ENCODE data around the gene CDK19. TPM values are rescaled to one million over a fixed set of nuclear protein-coding genes. Genes with fewer than 3 reads are reported as not detected.

Gene CDK19
- total and polyA plus RNA-seq, 9 of the 15 experiments (the other 6 are each of a cell fraction or from before 2014, with no cell fraction given), result 3.8 to 15.2 (median 7.4) TPM

DNA sequence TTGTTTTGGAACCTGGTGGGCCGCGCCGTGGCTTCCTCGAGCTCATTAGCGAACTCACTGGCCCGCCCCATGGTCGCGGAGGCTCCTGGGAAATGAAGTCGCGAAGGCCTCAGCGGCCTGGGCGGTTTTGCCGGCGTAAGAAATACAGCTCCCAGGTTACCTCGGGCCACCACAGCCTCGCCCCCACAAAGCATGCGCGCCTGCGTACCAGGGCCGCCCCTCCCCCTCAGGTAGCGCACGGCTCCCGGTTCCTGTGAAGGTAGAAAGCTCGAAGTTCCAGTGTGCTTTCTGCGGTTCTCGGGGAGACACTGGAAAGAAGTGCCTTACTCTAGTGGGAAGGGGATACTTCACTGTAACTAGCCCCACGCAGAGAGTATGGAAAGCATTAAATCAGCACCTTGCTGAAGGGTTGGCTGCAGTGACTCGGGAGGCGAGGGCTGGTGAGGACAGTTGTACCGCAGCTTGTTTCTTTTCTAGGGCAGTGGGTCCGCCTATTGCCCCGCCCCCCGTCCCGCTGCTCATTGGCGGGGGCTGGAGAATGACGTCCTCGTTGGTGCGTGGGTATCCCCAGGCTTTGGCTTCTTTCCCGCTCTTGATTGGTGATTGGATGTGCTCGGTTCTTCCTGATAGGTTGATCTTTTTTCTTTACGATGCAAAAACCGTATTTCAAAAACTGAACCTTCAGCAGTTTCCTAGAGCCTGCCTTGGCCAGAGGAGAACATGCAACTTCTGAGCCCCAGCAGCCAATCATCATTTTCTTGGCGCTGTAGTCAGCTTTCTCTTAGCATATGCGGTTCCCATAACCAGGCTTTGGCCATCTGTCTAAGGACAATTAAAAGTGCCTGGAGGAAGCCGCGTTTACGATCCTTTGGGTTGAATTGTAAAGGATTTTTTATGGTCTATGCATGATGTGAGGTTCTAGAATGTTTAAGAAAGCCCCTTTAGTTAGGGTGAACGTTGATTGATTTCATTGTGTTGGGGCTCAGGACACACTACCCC lies at the start of gene CDK19 (continued):
- TF ChIP-seq, protein P1, sequence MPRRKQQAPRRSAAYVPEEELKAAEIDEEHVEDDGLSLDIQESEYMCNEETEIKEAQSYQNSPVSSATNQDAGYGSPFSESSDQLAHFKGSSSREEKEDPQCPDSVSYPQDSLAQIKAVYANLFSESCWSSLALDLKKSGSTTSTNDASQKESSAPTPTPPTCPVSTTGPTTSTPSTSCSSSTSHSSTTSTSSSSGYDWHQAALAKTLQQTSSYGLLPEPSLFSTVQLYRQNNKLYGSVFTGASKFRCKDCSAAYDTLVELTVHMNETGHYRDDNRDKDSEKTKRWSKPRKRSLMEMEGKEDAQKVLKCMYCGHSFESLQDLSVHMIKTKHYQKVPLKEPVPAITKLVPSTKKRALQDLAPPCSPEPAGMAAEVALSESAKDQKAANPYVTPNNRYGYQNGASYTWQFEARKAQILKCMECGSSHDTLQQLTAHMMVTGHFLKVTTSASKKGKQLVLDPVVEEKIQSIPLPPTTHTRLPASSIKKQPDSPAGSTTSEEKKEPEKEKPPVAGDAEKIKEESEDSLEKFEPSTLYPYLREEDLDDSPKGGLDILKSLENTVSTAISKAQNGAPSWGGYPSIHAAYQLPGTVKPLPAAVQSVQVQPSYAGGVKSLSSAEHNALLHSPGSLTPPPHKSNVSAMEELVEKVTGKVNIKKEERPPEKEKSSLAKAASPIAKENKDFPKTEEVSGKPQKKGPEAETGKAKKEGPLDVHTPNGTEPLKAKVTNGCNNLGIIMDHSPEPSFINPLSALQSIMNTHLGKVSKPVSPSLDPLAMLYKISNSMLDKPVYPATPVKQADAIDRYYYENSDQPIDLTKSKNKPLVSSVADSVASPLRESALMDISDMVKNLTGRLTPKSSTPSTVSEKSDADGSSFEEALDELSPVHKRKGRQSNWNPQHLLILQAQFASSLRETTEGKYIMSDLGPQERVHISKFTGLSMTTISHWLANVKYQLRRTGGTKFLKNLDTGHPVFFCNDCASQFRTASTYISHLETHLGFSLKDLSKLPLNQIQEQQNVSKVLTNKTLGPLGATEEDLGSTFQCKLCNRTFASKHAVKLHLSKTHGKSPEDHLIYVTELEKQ (CRISPR knock-in tag; IDR thresholded peaks at IDR 0.05), result no peak
- TF ChIP-seq MAFF (IDR thresholded peaks at IDR 0.05; ENCODE audit: low read length) (peak; percentile 86), ELF2 (CRISPR knock-in tag; IDR thresholded peaks at IDR 0.05) (peak; percentile 74), ZNF436 (CRISPR knock-in tag; IDR thresholded peaks at IDR 0.05) (no peak), MEF2A (IDR thresholded peaks at IDR 0.05; ENCODE audit: control insufficient read depth, low read depth, low read length) (no peak), POLR2AphosphoS2 (IDR thresholded peaks at IDR 0.05; ENCODE audit: low read length) (0 out of 2 replicates have a peak, but pooled peaks have one; percentile 81), CREM (IDR thresholded peaks at IDR 0.05; ENCODE audit: low read depth) (peak; percentile 87), PCBP2 (IDR thresholded peaks at IDR 0.05; ENCODE audit: low read depth, low read length, poor library complexity, severe bottlenecking) (no peak), BACH1 (tag; IDR thresholded peaks at IDR 0.05) (no peak), PCBP1 (IDR thresholded peaks at IDR 0.05; ENCODE audit: low read depth, low read length, poor library complexity, severe bottlenecking) (peak; percentile 47), NELFE (IDR thresholded peaks at IDR 0.05; ENCODE audit: insufficient read depth, insufficient read length) (no peak), MTF1 (CRISPR knock-in tag; IDR thresholded peaks at IDR 0.05; ENCODE audit: borderline replicate concordance) (no peak), CLOCK (CRISPR knock-in tag; IDR thresholded peaks at IDR 0.05; ENCODE audit: borderline replicate concordance) (no peak), EGR1 (conservative IDR thresholded peaks at IDR 0.05) (peak; percentile 96), ZNF12 (CRISPR knock-in tag; IDR thresholded peaks at IDR 0.05) (no peak), KAT2B (IDR thresholded peaks at IDR 0.05; ENCODE audit: low read depth, low read length) (no peak), ZZZ3 (IDR thresholded peaks at IDR 0.05) (no peak), HIVEP1 (CRISPR knock-in tag; IDR thresholded peaks at IDR 0.05) (no peak), ATF7 (IDR thresholded peaks at IDR 0.05) (peak; percentile 95), RUNX1 (IDR thresholded peaks at IDR 0.05; ENCODE audit: low read depth) (no peak)
- TF ChIP-seq, protein P2, sequence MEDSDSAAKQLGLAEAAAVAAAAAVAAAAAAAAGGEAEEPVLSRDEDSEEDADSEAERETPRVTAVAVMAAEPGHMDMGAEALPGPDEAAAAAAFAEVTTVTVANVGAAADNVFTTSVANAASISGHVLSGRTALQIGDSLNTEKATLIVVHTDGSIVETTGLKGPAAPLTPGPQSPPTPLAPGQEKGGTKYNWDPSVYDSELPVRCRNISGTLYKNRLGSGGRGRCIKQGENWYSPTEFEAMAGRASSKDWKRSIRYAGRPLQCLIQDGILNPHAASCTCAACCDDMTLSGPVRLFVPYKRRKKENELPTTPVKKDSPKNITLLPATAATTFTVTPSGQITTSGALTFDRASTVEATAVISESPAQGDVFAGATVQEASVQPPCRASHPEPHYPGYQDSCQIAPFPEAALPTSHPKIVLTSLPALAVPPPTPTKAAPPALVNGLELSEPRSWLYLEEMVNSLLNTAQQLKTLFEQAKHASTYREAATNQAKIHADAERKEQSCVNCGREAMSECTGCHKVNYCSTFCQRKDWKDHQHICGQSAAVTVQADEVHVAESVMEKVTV (CRISPR knock-in tag; IDR thresholded peaks at IDR 0.05), result no peak

All from K562 (cell line).